HG03039 (cell line): ENCODE results near the gene FBXO4.
"Not testable (repeated sequence)": the region's sequence is repeated elsewhere in the genome, so short reads cannot be mapped to it uniquely, and the experiment has no call there.

Source experiments
- ATAC-seq: cut with Tn5 transposase; IDR thresholded peaks from one replicate; pipeline ENCODE4 v1.9.1; 2021; ENCODE audit warnings: mild to moderate bottlenecking, moderate library complexity; ENCODE audit not compliant: unreplicated experiment

Gene FBXO4

GRCh38 chr5:41921166-41921565 lies 3.9 kb upstream of the FBXO4 start:
- ATAC-seq = no peak

- ATAC-seq = no peak
Measured at GRCh38 chr5:41921874-41922273, 3.2 kb upstream of the FBXO4 start.

GRCh38 chr5:41924526-41924871 lies 582 bp upstream of the FBXO4 start:
- ATAC-seq = no peak

GRCh38 chr5:41925555-41925951 lies 472 bp downstream of the FBXO4 start:
- peak; percentile 27 for ATAC-seq

DNA sequence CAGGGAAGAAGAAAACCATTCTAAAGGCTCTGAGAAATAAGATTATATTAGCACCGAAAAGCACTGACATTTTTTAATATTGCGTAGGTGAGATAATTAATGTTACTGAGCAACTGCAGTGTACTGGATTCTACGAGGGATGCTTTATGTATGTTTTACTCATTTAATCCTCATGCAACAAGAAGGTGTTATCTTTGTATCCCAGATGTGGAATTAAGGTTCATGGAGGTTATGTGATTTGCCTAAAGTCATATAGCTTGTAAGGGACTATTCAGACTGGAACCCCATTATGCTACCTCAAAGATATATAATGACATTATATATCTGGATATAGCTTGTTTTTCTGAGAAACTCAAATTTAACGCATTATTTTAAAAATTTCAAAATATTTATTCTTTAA lies 2.5 kb downstream of the FBXO4 start:
- no peak for ATAC-seq

- ATAC-seq = no peak
Measured at GRCh38 chr5:41929035-41929434, 4.0 kb downstream of the FBXO4 start.

DNA sequence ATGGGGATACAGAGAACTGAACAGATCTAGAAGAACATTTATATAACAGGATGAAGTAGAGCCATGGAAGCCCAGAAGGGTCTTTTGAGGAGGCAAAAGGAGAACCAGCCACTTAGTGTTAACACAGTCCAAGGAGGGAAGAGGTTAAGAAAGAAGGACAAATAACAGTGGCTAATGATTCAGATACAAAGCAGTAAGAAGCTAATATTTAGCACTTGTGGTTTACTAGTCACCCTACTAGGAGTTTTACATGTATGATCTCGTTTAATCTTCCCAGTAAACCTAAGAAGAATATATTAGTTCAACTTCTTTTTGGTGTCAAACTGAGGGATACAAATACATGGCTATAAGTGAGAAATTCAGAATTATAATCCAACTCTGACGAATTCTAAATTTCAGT lies 7.7 kb downstream of the FBXO4 start:
- ATAC-seq = no peak

- no peak for ATAC-seq
Measured at GRCh38 chr5:41935544-41935943, 10.5 kb downstream of the FBXO4 start.

GRCh38 chr5:41940641-41941040 lies 15.6 kb downstream of the FBXO4 start:
- no peak for ATAC-seq

- ATAC-seq = not testable (repeated sequence)
Measured at GRCh38 chr5:41945332-41945955, 20.4 kb downstream of the FBXO4 start.

- no peak for ATAC-seq
Measured at GRCh38 chr5:41951224-41951623, 26.1 kb downstream of the FBXO4 start.

GRCh38 chr5:41954286-41954685 lies 29.2 kb downstream of the FBXO4 start:
- no peak for ATAC-seq

DNA sequence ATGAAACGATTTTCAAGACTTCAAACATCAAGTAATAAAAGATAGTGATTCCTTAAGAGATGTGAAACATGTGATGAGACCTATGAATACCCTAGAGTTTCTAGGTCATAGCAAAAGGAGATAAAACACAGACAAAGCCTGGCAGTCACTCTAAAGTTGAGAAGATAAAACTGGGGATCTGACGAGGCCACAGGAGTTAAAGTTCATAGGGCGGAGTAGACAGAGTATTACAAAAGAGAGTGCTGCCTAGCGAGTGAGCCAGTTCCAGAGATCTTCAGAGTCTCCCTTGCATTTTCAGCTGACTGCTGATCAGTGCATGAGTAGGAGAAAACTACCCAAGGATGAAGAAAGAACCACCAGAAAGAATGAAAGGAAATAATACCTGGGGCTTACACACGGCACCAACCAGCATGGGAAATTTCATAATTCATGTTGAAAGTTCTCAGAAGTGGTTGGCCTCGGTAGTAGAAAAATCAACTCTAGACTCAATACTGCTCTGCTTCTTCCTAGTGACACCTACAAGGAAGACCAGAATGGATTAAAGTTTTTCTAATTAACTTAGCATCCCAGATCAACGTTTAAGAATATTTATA lies 30.4 kb downstream of the FBXO4 start:
- no peak for ATAC-seq

DNA sequence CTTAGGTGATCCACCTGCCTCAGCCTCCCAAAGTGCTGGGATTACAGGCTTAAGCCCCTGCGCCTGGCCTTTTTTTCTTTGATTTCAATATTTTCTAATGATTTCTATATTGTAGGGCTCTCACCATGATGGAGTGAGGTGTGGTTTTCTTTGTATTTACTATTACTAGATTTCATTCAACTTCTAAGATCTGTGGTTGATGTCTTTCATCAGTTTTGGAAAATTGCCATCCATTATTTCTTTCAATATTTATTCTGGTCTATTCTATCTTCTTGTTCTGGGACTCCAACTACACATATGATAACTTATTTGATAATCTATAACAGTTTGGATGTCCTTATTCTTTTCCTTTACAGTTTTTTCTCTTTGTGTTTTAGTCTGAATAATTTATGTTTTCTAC lies 31.9 kb downstream of the FBXO4 start:
- no peak for ATAC-seq

GRCh38 chr5:41960481-41960880 lies 35.4 kb downstream of the FBXO4 start:
- ATAC-seq = no peak

- ATAC-seq = no peak
Measured at GRCh38 chr5:41961736-41962135, 36.7 kb downstream of the FBXO4 start.

- ATAC-seq = no peak
Measured at GRCh38 chr5:41962491-41962890, 37.4 kb downstream of the FBXO4 start.

- ATAC-seq = no peak
Measured at GRCh38 chr5:41966401-41967105, 41.5 kb downstream of the FBXO4 start.

- no peak for ATAC-seq
Measured at GRCh38 chr5:41967401-41967800, 42.3 kb downstream of the FBXO4 start.

DNA sequence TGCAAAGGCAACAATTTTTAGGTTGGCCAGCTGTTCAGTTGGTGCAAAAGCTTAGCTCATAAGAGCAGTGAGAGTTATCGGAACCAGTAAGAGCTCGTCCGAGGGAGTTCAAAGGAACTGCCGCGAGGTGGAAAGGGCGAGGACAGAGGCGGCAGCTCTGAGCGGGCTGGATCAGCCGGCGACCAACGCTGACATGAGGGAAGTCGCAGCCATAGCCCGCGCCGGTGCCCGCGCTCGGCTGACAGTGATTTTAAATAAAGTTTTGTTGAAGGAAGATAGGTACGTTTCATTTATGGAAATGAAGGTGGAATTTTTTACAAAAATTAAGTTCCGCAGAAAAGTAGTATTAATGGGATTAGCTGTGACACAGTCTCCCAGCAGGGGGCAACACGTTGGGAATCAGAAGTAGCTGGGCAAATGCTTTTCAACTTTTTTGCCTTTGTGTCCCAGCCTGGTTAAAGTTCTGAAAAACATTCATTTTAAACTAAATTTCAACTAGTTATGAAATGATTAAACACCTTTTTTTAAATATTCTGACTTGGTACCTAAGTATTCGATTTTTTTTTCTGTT lies 43.2 kb downstream of the FBXO4 start:
- ATAC-seq = no peak

- no peak for ATAC-seq
Measured at GRCh38 chr5:41973087-41973486, 48.0 kb downstream of the FBXO4 start.

DNA sequence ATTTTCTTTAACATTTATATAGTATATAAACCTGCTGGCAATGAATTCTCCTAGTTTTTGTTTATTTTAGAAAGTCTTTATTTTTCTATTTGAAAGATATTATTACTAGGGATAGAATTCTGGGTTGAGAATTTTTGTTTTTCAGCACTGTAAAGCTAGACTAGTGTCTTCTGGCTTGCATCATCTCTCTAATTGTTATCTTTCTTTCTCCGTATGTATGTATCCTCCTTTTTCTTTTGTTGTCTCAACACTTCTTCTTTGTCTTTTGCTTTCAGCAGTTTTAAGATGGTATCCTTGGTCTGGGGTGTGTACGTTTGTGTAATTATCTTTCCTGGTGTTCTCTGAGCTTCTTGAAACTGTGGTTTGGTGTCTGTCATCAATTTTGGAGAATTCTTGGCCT lies 48.8 kb downstream of the FBXO4 start:
- no peak for ATAC-seq
